ENCODE data around the gene DSCAML1. TPM values are rescaled to one million over a fixed set of nuclear protein-coding genes. Genes with fewer than 3 reads are reported as not detected.

Gene DSCAML1
- total and polyA plus RNA-seq, 10 of the 15 experiments (the other 5 are each of a cell fraction or from before 2014, with no cell fraction given) = 0.03 to 0.18 (median 0.06) TPM; not detected in 1

GRCh38 chr11:117631336-117632140 is 165.5 kb downstream of the DSCAML1 start:
- no peaks in the 10 kb centered on the region for H3K4me1 ChIP-seq (ENCODE audit: control insufficient read depth, insufficient read depth, low read length)
- intact Hi-C loops (cut with micrococcal nuclease; ENCODE audit: unreplicated experiment) (no loop called here), in situ Hi-C loops (cut with MboI) (no loop called here)
- no peaks in the 10 kb centered on the region for H3K9me3 ChIP-seq (replicated peaks; ENCODE audit: control insufficient read depth, insufficient read depth, low read length)
- DNase-seq (ENCODE audit: low read depth, low spot score) = no peak
- SMC1A ChIA-PET (ENCODE audit: uncharacterized antibody, unreplicated experiment) = interaction anchor here (1.1 to 1.6 kb wide), 2 partner anchors 21 to 204 kb away, joined by 6 read pairs; no protein-coding TSS in a partner anchor
- CTCF ChIA-PET = interaction anchor here (0.6 to 2.1 kb wide), 6 partner anchors 10 to 421 kb away, joined by 3 to 14 read pairs (median 3); no protein-coding TSS in a partner anchor
- H4K20me1 ChIP-seq (ENCODE audit: control insufficient read depth, insufficient read depth) = no peaks in the 10 kb centered on the region
- ATAC-seq = no peak
- POLR2A ChIA-PET = no interaction called here
- no peak for TF ChIP-seq CREM (IDR thresholded peaks at IDR 0.05; ENCODE audit: low read depth)
- no peak for TF ChIP-seq ZNF622 (IDR thresholded peaks at IDR 0.05)
- TF ChIP-seq RELB (IDR thresholded peaks at IDR 0.05; ENCODE audit: low read depth) = no peak
- 0 out of 2 replicates have a peak, but pooled peaks have one; percentile 13 for TF ChIP-seq RAD21 (IDR thresholded peaks at IDR 0.05; ENCODE audit: insufficient read depth, low read depth, low read length)
- no peak for TF ChIP-seq FOXM1 (IDR thresholded peaks at IDR 0.05; ENCODE audit: low read depth, low read length)
- TF ChIP-seq SRF (IDR thresholded peaks at IDR 0.05; ENCODE audit: low read depth in 2 of 2, low read length in 2 of 2) = no peak
- TF ChIP-seq CTCF (IDR thresholded peaks at IDR 0.05 in 2 of 3, conservative IDR thresholded peaks at IDR 0.05 in 1 of 3; ENCODE audit: control insufficient read depth in 2 of 3, extremely low read depth in 1 of 3, insufficient read depth in 1 of 3, low read depth in 3 of 3, low read length in 3 of 3) = peak in 1 of 3 experiments; percentile 28; a peak in 2 of 6 replicates
- no peak for TF ChIP-seq TCF12 (IDR thresholded peaks at IDR 0.05; ENCODE audit: low read depth, low read length)
- TF ChIP-seq ATF3 (IDR thresholded peaks at IDR 0.05; ENCODE audit: borderline replicate concordance, extremely low read depth, low read depth, low read length) = no peak
- no peak overlapping the region for H2AFZ ChIP-seq (ENCODE audit: control insufficient read depth, low read depth, low read length)
- H3K36me3 ChIP-seq (ENCODE audit: control insufficient read depth in 2 of 2, insufficient read depth in 2 of 2, low read length in 1 of 2) = no peaks in the 10 kb centered on the region
- no peak overlapping the region for H3K4me2 ChIP-seq (ENCODE audit: control insufficient read depth, insufficient read depth)
- H3K79me2 ChIP-seq (ENCODE audit: control insufficient read depth, insufficient read depth, low read length) = no peaks in the 10 kb centered on the region
- no peak overlapping the region for H3K4me3 ChIP-seq
- FAIRE-seq = no peak
- BruUV-seq (replicated peaks) = no TSS peak
- H3K27ac ChIP-seq (ENCODE audit: control insufficient read depth, insufficient read depth) = no peak overlapping the region
- H3K27me3 ChIP-seq (replicated peaks in 1 of 2; ENCODE audit: control insufficient read depth in 2 of 2, insufficient read depth in 2 of 2, low read length in 1 of 2) = peaks cover 4 to 6% of the 10 kb centered on the region in 2 experiments; a peak in 3 of 4 replicates
- RAD21 ChIA-PET (ENCODE audit: unreplicated experiment) = interaction anchor here (0.7 to 0.9 kb wide), 4 partner anchors 10 to 508 kb away, joined by 3 to 4 read pairs (median 4); no protein-coding TSS in a partner anchor
- no peak overlapping the region for H3K9ac ChIP-seq (ENCODE audit: control insufficient read depth, insufficient read depth, low read length)
- 43% methylated on average over 11 of the region's 11 CpGs for WGBS (ENCODE audit: insufficient coverage, insufficient replicate concordance, low lambda C conversion rate, missing lambda C conversion rate)

All from GM12878 (cell line).